K562 (cell line): Measurements from ENCODE around the gene STT3A. TPM values are rescaled to one million over a fixed set of nuclear protein-coding genes. Genes with fewer than 3 reads are reported as not detected.

ENCODE experiments used
- ATAC-seq: fragments of 200-7000 bp; cut with Tn5 transposase; 3 replicates; pipeline ENCODE4 v1.9.1; 2020; ENCODE audit warnings: moderate library complexity
- BruUV-seq: library from RNA; stranded (reverse); fragments of 400-500 nt; replicated peaks from 2 replicates; lab custom pipeline; 2021; lab: Mats Ljungman, UMichigan
- CTCF ChIA-PET: fragments of 300-600 bp; formaldehyde crosslinking; extraction: SDS; loops from one replicate; lab custom pipeline; 2021; ENCODE audit warnings: low intra/inter-chr PET ratio; lab: Yijun Ruan, JAX
- POLR2A ChIA-PET: fragments of 300-600, 350-650 bp; sonication (Branson Sonifier 250); formaldehyde crosslinking; extraction: SDS; loops from one replicate; lab custom pipeline; 2021; ENCODE audit warnings: antibody characterized with exemption, inconsistent platforms; lab: Yijun Ruan, JAX
- DNase-seq, 4 experiments: peaks; one replicate each; pipeline versions ENCODE4 v3.0.0 to v3.0.0-alpha.2; 2011 to 2018; ENCODE audit warnings: low spot score in 3 of 4, mixed read lengths in 3 of 4; ENCODE audit errors: extremely low read depth in 1 of 4
- FAIRE-seq: peaks from 2 replicates; lab custom pipeline; 2011; peaks lifted over from hg19 to GRCh38; lab: Jason Lieb, UNC
- H2AFZ ChIP-seq: 2 replicates; pipeline ENCODE4 v1.6.0; 2011; ENCODE audit warnings: low read depth, low read length, control low read depth, inconsistent platforms
- H3K27ac ChIP-seq: fragments of 200-600 bp; 3 replicates; pipeline ENCODE4 v1.8.0; 2011; ENCODE audit warnings: low read depth, mild to moderate bottlenecking, control low read depth, inconsistent platforms, low read length, moderate library complexity, mixed read lengths; ENCODE audit errors: extremely low read depth
- H3K27me3 ChIP-seq, 2 experiments: fragments of 300-600 bp in 1 of 2; 2 replicates in 1 of 2; 3 replicates in 1 of 2; pipeline versions ENCODE4 v1.6.0 to v1.8.0; 2011; ENCODE audit warnings: inconsistent platforms in 2 of 2, low read length in 2 of 2, mild to moderate bottlenecking in 1 of 2, mixed read lengths in 1 of 2, moderate library complexity in 1 of 2; ENCODE audit not compliant: control insufficient read depth in 2 of 2, insufficient read depth in 2 of 2
- H3K36me3 ChIP-seq: fragments of 300-600 bp; 3 replicates; pipeline ENCODE4 v1.8.0; 2011; ENCODE audit warnings: mild to moderate bottlenecking, low read length, inconsistent platforms; ENCODE audit not compliant: control insufficient read depth, insufficient read depth
- H3K4me1 ChIP-seq, 2 experiments: fragments of 200-600 bp in 1 of 2; replicated peaks in 1 of 2; 2 replicates in 1 of 2; 3 replicates in 1 of 2; pipeline versions ENCODE4 v1.5.1 to v1.8.0; 2011; ENCODE audit warnings: inconsistent platforms in 2 of 2, low read length in 2 of 2, mild to moderate bottlenecking in 1 of 2, mixed read lengths in 1 of 2, moderate library complexity in 1 of 2; ENCODE audit not compliant: control insufficient read depth in 2 of 2, insufficient read depth in 2 of 2
- H3K4me2 ChIP-seq: 2 replicates; pipeline ENCODE4 v1.6.1; 2011; ENCODE audit warnings: low read length, control low read depth, inconsistent platforms, mixed read lengths; ENCODE audit not compliant: insufficient read depth
- H3K4me3 ChIP-seq: fragments of 200-600 bp; sonication (generic), shearing (Covaris generic); 2 replicates; pipeline ENCODE4 v1.5.1; 2016; ENCODE audit warnings: control low read depth, inconsistent platforms
- H3K79me2 ChIP-seq: fragments of 200-600 bp; 3 replicates; pipeline ENCODE4 v1.8.0; 2011; ENCODE audit warnings: low read length, inconsistent platforms; ENCODE audit not compliant: control insufficient read depth, insufficient read depth
- H3K9ac ChIP-seq, 2 experiments: 2 replicates each; pipeline versions ENCODE4 v1.6.0 to v1.6.1; 2011; ENCODE audit warnings: low read depth in 2 of 2, low read length in 2 of 2, control low read depth in 1 of 2, inconsistent platforms in 1 of 2, mild to moderate bottlenecking in 1 of 2, mixed read lengths in 1 of 2; ENCODE audit not compliant: insufficient read depth in 1 of 2
- H3K9me1 ChIP-seq: one replicate; pipeline ENCODE4 v1.6.0; 2011; ENCODE audit warnings: inconsistent platforms, mild to moderate bottlenecking, low read length, moderate library complexity; ENCODE audit not compliant: control insufficient read depth, insufficient read depth
- H3K9me3 ChIP-seq: replicated peaks from 2 replicates; pipeline ENCODE4 v1.5.1; 2011; ENCODE audit warnings: low read depth, low read length, inconsistent platforms; ENCODE audit not compliant: control insufficient read depth, insufficient read depth
- H4K20me1 ChIP-seq: replicated peaks from 2 replicates; pipeline ENCODE4 v1.6.1; 2011; ENCODE audit warnings: low read length, inconsistent platforms, mixed read lengths; ENCODE audit not compliant: control insufficient read depth, insufficient read depth
- ARNT ChIP-seq, 2 experiments: fragments of 450-650 bp; IDR thresholded peaks; 2 replicates each; pipeline ENCODE4 v1.6.1; 2016; ENCODE audit warnings: mild to moderate bottlenecking in 1 of 2
- CBFA2T3 ChIP-seq: fragments of 450-650 bp; IDR thresholded peaks from 2 replicates; pipeline ENCODE4 v1.6.1; 2017
- CHD4 ChIP-seq: fragments of 200-600 bp; sonication (generic); IDR thresholded peaks from 3 replicates; pipeline ENCODE4 v1.6.1; 2012; ENCODE audit warnings: low read depth, mild to moderate bottlenecking, mixed read lengths, low read length, inconsistent platforms; ENCODE audit not compliant: insufficient read depth, insufficient replicate concordance, poor library complexity, severe bottlenecking
- CREBBP ChIP-seq: IDR thresholded peaks from one replicate; pipeline ENCODE4 v1.6.1; 2012; ENCODE audit warnings: low read depth, mild to moderate bottlenecking, control low read depth, inconsistent platforms, low read length
- DACH1 ChIP-seq: fragments of 450-650 bp; IDR thresholded peaks from 2 replicates; pipeline ENCODE4 v1.6.1; 2018; ENCODE audit not compliant: partially characterized antibody
- DLX4 ChIP-seq: fragments of 250-450 bp; sonication (Bioruptor Pico); IDR thresholded peaks from 2 replicates; pipeline ENCODE4 v1.6.1; 2021; ENCODE audit warnings: mild to moderate bottlenecking
- EGR1 ChIP-seq: fragments of 450-650 bp; conservative IDR thresholded peaks from 2 replicates; pipeline ENCODE4 v1.6.1; 2017; ENCODE audit warnings: mild to moderate bottlenecking
- KDM1A ChIP-seq, 2 experiments: fragments of 450-650 bp; IDR thresholded peaks; 2 replicates each; pipeline ENCODE4 v1.6.1; 2016; ENCODE audit warnings: mild to moderate bottlenecking in 2 of 2
- KDM2B ChIP-seq: fragments of 250-450 bp; sonication (Bioruptor Pico); IDR thresholded peaks from 2 replicates; pipeline ENCODE4 v1.8.0; 2021; ENCODE audit warnings: mild to moderate bottlenecking, moderate library complexity
- LCOR ChIP-seq: sonication (generic); formaldehyde crosslinking; IDR thresholded peaks from 2 replicates; pipeline ENCODE4 v1.8.0; 2022; ENCODE audit warnings: mild to moderate bottlenecking, missing genetic modification reagents
- MXI1 ChIP-seq: IDR thresholded peaks from 2 replicates; pipeline ENCODE4 v1.6.1; 2011; ENCODE audit warnings: low read depth, mild to moderate bottlenecking, improper control_type of control experiment, low read length
- PYGO2 ChIP-seq: fragments of 450-650 bp; IDR thresholded peaks from 2 replicates; pipeline ENCODE4 v1.6.1; 2016; ENCODE audit warnings: mild to moderate bottlenecking, missing genetic modification characterization, moderate library complexity, missing compliant biosample characterization
- SNAPC5 ChIP-seq: fragments of 250-450 bp; sonication (Bioruptor Pico); IDR thresholded peaks from 2 replicates; pipeline ENCODE4 v1.8.0; 2021; ENCODE audit warnings: moderate library complexity, mild to moderate bottlenecking, inconsistent platforms
- ZNF282 ChIP-seq: sonication (generic); formaldehyde crosslinking; IDR thresholded peaks from 2 replicates; pipeline ENCODE4 v1.8.1; 2023; ENCODE audit warnings: missing genetic modification reagents
- ZNF592 ChIP-seq: fragments of 450-650 bp; IDR thresholded peaks from 2 replicates; pipeline ENCODE4 v1.6.1; 2017; ENCODE audit warnings: antibody characterized with exemption, mild to moderate bottlenecking
- WGBS: fragments of 100-300 bp; shearing (Covaris generic); methylation state at CpG from one replicate; pipeline ENCODE4 v1.1.6; 2016; ENCODE audit warnings: low coverage, mixed read lengths; ENCODE audit not compliant: insufficient coverage; ENCODE audit errors: missing lambda C conversion rate; 5-methylcytosine and 5-hydroxymethylcytosine counted together
- in situ Hi-C: fragments of 300-500 bp; cut with MboI; formaldehyde crosslinking; loops from 4 replicates; pipeline ENCODE4 v1.15.0; 2018; ENCODE audit warnings: inconsistent platforms, mixed read lengths
- intact Hi-C: fragments of 100-400 bp; cut with micrococcal nuclease; formaldehyde crosslinking; loops from 2 replicates; pipeline ENCODE4 v1.14.2; 2022
- polyA plus RNA-seq, 8 experiments: library from polyadenylated mRNA; depleted of rRNA in 4 of 8; stranded (reverse) in 5 of 8; unstranded in 3 of 8; fragments of >200 nt; fragmentation: Nextera tagmentation in 2 of 8; fragmentation: Illumina TruSeq in 1 of 8; extraction: Ambion mirVana in 2 of 8; extraction: Trizol in 1 of 8; gene quantifications; 2 replicates each; pipeline versions ENCODE4 v1.2.1 to v1.2.3, GENCODE V29; 2011 to 2014; ENCODE audit warnings: inconsistent platforms in 1 of 8, missing spikeins in 1 of 8
- total RNA-seq, 7 experiments: library from RNA; depleted of rRNA in 6 of 7; stranded (reverse); fragments of >200 nt in 6 of 7; fragmentation: Illumina TruSeq in 2 of 7; extraction: Trizol in 2 of 7; gene quantifications; 2 replicates each; pipeline versions ENCODE4 v1.2.1 to v1.2.3, GENCODE V29; 2011 to 2021; ENCODE audit warnings: low replicate concordance in 1 of 7

Gene STT3A
- total and polyA plus RNA-seq, 9 of the 15 experiments (the other 6 are each of a cell fraction or from before 2014, with no cell fraction given), result 70.7 to 330 (median 192) TPM

- peaks cover 12 to 54% of the 10 kb centered on the region in 2 experiments for H3K4me1 ChIP-seq
- POLR2A ChIA-PET, result no interaction called here
- no TSS peak for BruUV-seq
- H3K4me2 ChIP-seq, result no peak overlapping the region; the same call in 1 of the 2 replicates
- H3K27me3 ChIP-seq, result no peaks in the 10 kb centered on the region
- peak overlapping the region; percentile 69; the same call in 1 of the 3 replicates for H3K27ac ChIP-seq
- no peak for FAIRE-seq
- no peak overlapping the region for H3K9ac ChIP-seq
- H3K79me2 ChIP-seq, result no peaks in the 10 kb centered on the region
- 13% methylated on average over 1 of the region's 1 CpG for WGBS
- H3K9me3 ChIP-seq, result no peaks in the 10 kb centered on the region; the same call in 1 of the 2 replicates
- H3K4me3 ChIP-seq, result no peak overlapping the region
- ATAC-seq, result no peak
- in situ Hi-C loops (loop anchor here (10.0 kb wide), 1 partner anchor 324 kb away; no protein-coding TSS in a partner anchor), intact Hi-C loops (loop anchor here (5.0 to 10.0 kb wide), 4 partner anchors 38 to 174 kb away; partner anchors contain the start of gene CHEK1)
- H4K20me1 ChIP-seq, result no peaks in the 10 kb centered on the region
- no peak overlapping the region; the same call in 1 of the 2 replicates for H2AFZ ChIP-seq
- DNase-seq, result peak in 1 of 4 experiments; percentile 51
- H3K36me3 ChIP-seq, result no peaks in the 10 kb centered on the region
- CTCF ChIA-PET, result no interaction called here
- no peaks in the 10 kb centered on the region for H3K9me1 ChIP-seq
- TF ChIP-seq ARNT (IDR thresholded peaks at IDR 0.05) (no peak), LCOR (CRISPR knock-in tag) (0 out of 2 replicates have a peak, but pooled peaks have one; percentile 43), DACH1 (peak; percentile 34), PYGO2 (no peak), ZNF592 (peak; percentile 62), DLX4 (CRISPR knock-in tag) (no peak), SNAPC5 (CRISPR knock-in tag) (no peak), KDM1A (IDR thresholded peaks at IDR 0.05) (peak in 1 of 2 experiments; percentile 33; a peak in 1 of 4 replicates), KDM2B (CRISPR knock-in tag) (no peak), EGR1 (0 out of 2 replicates have a peak, but pooled peaks have one; percentile 7), CHD4 (no peak), MXI1 (no peak), CBFA2T3 (0 out of 2 replicates have a peak, but pooled peaks have one; percentile 24), CREBBP (no peak), ZNF282 (CRISPR knock-in tag) (no peak)
Measured at GRCh38 chr11:125550780-125551179, 41.9 kb upstream of the STT3A start.
